ENCODE results near the gene HES5. TPM values are rescaled to one million over a fixed set of nuclear protein-coding genes. Genes with fewer than 3 reads are reported as not detected.

Gene HES5
- total and polyA plus RNA-seq, 10 of the 15 experiments (the other 5 are each of a cell fraction or from before 2014, with no cell fraction given) = 0.12 to 0.15 TPM; not detected in 8

DNA sequence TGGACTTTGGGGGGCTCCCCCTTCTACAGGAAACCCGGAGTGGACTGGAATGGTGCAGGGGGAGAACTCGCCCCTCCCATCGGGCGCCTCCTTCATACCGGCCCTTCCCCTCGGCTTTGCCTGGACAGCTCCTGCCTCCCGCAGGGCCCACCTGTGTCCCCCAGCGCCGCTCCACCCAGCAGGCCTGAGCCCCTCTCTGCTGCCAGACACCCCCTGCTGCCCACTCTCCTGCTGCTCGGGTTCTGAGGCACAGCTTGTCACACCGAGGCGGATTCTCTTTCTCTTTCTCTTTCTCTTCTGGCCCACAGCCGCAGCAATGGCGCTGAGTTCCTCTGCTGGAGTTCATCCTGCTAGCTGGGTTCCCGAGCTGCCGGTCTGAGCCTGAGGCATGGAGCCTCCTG lies 26.2 kb upstream of the HES5 start, which contains the start of gene TNFRSF14 (continued):
- TF ChIP-seq, protein P1, sequence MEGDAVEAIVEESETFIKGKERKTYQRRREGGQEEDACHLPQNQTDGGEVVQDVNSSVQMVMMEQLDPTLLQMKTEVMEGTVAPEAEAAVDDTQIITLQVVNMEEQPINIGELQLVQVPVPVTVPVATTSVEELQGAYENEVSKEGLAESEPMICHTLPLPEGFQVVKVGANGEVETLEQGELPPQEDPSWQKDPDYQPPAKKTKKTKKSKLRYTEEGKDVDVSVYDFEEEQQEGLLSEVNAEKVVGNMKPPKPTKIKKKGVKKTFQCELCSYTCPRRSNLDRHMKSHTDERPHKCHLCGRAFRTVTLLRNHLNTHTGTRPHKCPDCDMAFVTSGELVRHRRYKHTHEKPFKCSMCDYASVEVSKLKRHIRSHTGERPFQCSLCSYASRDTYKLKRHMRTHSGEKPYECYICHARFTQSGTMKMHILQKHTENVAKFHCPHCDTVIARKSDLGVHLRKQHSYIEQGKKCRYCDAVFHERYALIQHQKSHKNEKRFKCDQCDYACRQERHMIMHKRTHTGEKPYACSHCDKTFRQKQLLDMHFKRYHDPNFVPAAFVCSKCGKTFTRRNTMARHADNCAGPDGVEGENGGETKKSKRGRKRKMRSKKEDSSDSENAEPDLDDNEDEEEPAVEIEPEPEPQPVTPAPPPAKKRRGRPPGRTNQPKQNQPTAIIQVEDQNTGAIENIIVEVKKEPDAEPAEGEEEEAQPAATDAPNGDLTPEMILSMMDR (IDR thresholded peaks at IDR 0.05 in 2 of 3, conservative IDR thresholded peaks at IDR 0.05 in 1 of 3; ENCODE audit: control insufficient read depth in 2 of 3, extremely low read depth in 1 of 3, insufficient read depth in 1 of 3, low read depth in 3 of 3, low read length in 3 of 3) = peak in 2 of 3 experiments; percentile 12 to 13; a peak in 2 of 6 replicates
- TF ChIP-seq, protein P2, sequence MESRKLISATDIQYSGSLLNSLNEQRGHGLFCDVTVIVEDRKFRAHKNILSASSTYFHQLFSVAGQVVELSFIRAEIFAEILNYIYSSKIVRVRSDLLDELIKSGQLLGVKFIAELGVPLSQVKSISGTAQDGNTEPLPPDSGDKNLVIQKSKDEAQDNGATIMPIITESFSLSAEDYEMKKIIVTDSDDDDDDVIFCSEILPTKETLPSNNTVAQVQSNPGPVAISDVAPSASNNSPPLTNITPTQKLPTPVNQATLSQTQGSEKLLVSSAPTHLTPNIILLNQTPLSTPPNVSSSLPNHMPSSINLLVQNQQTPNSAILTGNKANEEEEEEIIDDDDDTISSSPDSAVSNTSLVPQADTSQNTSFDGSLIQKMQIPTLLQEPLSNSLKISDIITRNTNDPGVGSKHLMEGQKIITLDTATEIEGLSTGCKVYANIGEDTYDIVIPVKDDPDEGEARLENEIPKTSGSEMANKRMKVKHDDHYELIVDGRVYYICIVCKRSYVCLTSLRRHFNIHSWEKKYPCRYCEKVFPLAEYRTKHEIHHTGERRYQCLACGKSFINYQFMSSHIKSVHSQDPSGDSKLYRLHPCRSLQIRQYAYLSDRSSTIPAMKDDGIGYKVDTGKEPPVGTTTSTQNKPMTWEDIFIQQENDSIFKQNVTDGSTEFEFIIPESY (IDR thresholded peaks at IDR 0.05) = no peak
- TF ChIP-seq POLR2AphosphoS2 (IDR thresholded peaks at IDR 0.05; ENCODE audit: low read depth, low read length) (peak; percentile 78), LARP7 (IDR thresholded peaks at IDR 0.05) (0 out of 2 replicates have a peak, but pooled peaks have one; percentile 48), ZNF24 (IDR thresholded peaks at IDR 0.05) (no peak), POLR2AphosphoS5 (IDR thresholded peaks at IDR 0.05; ENCODE audit: low read length) (0 out of 2 replicates have a peak, but pooled peaks have one; percentile 62), MXI1 (IDR thresholded peaks at IDR 0.05; ENCODE audit: low read depth, low read length) (0 out of 2 replicates have a peak, but pooled peaks have one; percentile 28), SIN3A (IDR thresholded peaks at IDR 0.05; ENCODE audit: low read depth, low read length) (0 out of 2 replicates have a peak, but pooled peaks have one; percentile 59), TBL1XR1 (IDR thresholded peaks at IDR 0.05; ENCODE audit: low read depth, low read length) (peak; percentile 8; the same call in 1 of the 2 replicates), POLR2A (IDR thresholded peaks at IDR 0.05; ENCODE audit: low read depth, low read length) (peak; percentile 77), GATAD2B (conservative IDR thresholded peaks at IDR 0.05; ENCODE audit: low read depth) (peak; percentile 63; the same call in 1 of the 2 replicates)
- TF ChIP-seq, protein P3, sequence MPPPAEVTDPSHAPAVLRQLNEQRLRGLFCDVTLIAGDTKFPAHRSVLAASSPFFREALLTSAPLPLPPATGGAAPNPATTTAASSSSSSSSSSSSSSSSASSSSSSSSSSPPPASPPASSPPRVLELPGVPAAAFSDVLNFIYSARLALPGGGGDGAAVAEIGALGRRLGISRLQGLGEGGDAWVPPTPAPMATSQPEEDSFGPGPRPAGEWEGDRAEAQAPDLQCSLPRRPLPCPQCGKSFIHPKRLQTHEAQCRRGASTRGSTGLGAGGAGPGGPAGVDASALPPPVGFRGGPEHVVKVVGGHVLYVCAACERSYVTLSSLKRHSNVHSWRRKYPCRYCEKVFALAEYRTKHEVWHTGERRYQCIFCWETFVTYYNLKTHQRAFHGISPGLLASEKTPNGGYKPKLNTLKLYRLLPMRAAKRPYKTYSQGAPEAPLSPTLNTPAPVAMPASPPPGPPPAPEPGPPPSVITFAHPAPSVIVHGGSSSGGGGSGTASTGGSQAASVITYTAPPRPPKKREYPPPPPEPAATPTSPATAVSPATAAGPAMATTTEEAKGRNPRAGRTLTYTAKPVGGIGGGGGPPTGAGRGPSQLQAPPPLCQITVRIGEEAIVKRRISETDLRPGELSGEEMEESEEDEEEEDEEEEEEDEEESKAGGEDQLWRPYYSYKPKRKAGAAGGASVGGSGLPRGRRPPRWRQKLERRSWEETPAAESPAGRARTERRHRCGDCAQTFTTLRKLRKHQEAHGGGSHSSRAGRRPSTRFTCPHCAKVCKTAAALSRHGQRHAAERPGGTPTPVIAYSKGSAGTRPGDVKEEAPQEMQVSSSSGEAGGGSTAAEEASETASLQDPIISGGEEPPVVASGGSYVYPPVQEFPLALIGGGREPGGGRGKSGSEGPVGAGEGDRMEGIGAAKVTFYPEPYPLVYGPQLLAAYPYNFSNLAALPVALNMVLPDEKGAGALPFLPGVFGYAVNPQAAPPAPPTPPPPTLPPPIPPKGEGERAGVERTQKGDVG (CRISPR knock-in tag; IDR thresholded peaks at IDR 0.05) = peak; percentile 52; the same call in 1 of the 2 replicates
- TF ChIP-seq, protein P4, sequence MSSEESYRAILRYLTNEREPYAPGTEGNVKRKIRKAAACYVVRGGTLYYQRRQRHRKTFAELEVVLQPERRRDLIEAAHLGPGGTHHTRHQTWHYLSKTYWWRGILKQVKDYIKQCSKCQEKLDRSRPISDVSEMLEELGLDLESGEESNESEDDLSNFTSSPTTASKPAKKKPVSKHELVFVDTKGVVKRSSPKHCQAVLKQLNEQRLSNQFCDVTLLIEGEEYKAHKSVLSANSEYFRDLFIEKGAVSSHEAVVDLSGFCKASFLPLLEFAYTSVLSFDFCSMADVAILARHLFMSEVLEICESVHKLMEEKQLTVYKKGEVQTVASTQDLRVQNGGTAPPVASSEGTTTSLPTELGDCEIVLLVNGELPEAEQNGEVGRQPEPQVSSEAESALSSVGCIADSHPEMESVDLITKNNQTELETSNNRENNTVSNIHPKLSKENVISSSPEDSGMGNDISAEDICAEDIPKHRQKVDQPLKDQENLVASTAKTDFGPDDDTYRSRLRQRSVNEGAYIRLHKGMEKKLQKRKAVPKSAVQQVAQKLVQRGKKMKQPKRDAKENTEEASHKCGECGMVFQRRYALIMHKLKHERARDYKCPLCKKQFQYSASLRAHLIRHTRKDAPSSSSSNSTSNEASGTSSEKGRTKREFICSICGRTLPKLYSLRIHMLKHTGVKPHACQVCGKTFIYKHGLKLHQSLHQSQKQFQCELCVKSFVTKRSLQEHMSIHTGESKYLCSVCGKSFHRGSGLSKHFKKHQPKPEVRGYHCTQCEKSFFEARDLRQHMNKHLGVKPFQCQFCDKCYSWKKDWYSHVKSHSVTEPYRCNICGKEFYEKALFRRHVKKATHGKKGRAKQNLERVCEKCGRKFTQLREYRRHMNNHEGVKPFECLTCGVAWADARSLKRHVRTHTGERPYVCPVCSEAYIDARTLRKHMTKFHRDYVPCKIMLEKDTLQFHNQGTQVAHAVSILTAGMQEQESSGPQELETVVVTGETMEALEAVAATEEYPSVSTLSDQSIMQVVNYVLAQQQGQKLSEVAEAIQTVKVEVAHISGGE (CRISPR knock-in tag; IDR thresholded peaks at IDR 0.05) = no peak
- TF ChIP-seq, protein P5, sequence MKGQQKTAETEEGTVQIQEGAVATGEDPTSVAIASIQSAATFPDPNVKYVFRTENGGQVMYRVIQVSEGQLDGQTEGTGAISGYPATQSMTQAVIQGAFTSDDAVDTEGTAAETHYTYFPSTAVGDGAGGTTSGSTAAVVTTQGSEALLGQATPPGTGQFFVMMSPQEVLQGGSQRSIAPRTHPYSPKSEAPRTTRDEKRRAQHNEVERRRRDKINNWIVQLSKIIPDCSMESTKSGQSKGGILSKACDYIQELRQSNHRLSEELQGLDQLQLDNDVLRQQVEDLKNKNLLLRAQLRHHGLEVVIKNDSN (IDR thresholded peaks at IDR 0.05; ENCODE audit: borderline replicate concordance, extremely low read length, insufficient read depth, low read depth, low read length) = no peak
- TF ChIP-seq, protein P6, sequence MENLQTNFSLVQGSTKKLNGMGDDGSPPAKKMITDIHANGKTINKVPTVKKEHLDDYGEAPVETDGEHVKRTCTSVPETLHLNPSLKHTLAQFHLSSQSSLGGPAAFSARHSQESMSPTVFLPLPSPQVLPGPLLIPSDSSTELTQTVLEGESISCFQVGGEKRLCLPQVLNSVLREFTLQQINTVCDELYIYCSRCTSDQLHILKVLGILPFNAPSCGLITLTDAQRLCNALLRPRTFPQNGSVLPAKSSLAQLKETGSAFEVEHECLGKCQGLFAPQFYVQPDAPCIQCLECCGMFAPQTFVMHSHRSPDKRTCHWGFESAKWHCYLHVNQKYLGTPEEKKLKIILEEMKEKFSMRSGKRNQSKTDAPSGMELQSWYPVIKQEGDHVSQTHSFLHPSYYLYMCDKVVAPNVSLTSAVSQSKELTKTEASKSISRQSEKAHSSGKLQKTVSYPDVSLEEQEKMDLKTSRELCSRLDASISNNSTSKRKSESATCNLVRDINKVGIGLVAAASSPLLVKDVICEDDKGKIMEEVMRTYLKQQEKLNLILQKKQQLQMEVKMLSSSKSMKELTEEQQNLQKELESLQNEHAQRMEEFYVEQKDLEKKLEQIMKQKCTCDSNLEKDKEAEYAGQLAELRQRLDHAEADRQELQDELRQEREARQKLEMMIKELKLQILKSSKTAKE (IDR thresholded peaks at IDR 0.05; ENCODE audit: low read depth, poor library complexity, severe bottlenecking) = peak; percentile 5
